Mesendoderm (in vitro differentiated cells): ENCODE results near the gene MAPT. TPM values are rescaled to one million over a fixed set of nuclear protein-coding genes. Genes with fewer than 3 reads are reported as not detected.

Source experiments
- DNase-seq: peaks from one replicate; pipeline ENCODE4 v3.0.0; 2013
- H2AK5ac ChIP-seq: 2 replicates; pipeline ENCODE4 v1.6.1; 2013; ENCODE audit warnings: low read length, inconsistent platforms
- H2BK120ac ChIP-seq: 2 replicates; pipeline ENCODE4 v1.6.1; 2013; ENCODE audit warnings: low read depth, mild to moderate bottlenecking, low read length, moderate library complexity, mixed read lengths
- H2BK15ac ChIP-seq: replicated peaks from 2 replicates; pipeline ENCODE4 v1.6.1; 2013; ENCODE audit warnings: low read depth, mild to moderate bottlenecking, moderate library complexity
- H2BK5ac ChIP-seq: 2 replicates; pipeline ENCODE4 v1.6.1; 2013; ENCODE audit warnings: low read length, inconsistent platforms
- H3K18ac ChIP-seq: 2 replicates; pipeline ENCODE4 v1.6.1; 2013; ENCODE audit warnings: mild to moderate bottlenecking, low read length, mixed read lengths
- H3K23ac ChIP-seq: one replicate; pipeline ENCODE4 v1.6.1; 2013; ENCODE audit warnings: low read length
- H3K27ac ChIP-seq: 2 replicates; pipeline ENCODE4 v1.5.1; 2013; ENCODE audit warnings: low read depth, mild to moderate bottlenecking, inconsistent platforms, low read length, moderate library complexity
- H3K27me3 ChIP-seq: 2 replicates; pipeline ENCODE4 v1.6.1; 2013; ENCODE audit warnings: low read length, control low read depth, mild to moderate bottlenecking, inconsistent platforms; ENCODE audit not compliant: insufficient read depth, poor library complexity
- H3K36me3 ChIP-seq: 2 replicates; pipeline ENCODE4 v1.6.1; 2013; ENCODE audit warnings: low read length, inconsistent platforms; ENCODE audit not compliant: control insufficient read depth, insufficient read depth
- H3K4ac ChIP-seq: one replicate; pipeline ENCODE4 v1.6.1; 2013; ENCODE audit warnings: low read depth, mild to moderate bottlenecking, low read length, moderate library complexity
- H3K4me1 ChIP-seq: 2 replicates; pipeline ENCODE4 v1.6.1; 2013; ENCODE audit warnings: low read depth, low read length, inconsistent platforms; ENCODE audit not compliant: control insufficient read depth
- H3K4me2 ChIP-seq: 2 replicates; pipeline ENCODE4 v1.6.1; 2013; ENCODE audit warnings: low read length
- H3K4me3 ChIP-seq: 2 replicates; pipeline ENCODE4 v1.5.1; 2013; ENCODE audit warnings: mild to moderate bottlenecking, low read length
- H3K56ac ChIP-seq: one replicate; pipeline ENCODE4 v1.6.1; 2013; ENCODE audit warnings: low read length
- H3K79me1 ChIP-seq: 2 replicates; pipeline ENCODE4 v1.6.1; 2013; ENCODE audit warnings: low read length, inconsistent platforms
- H3K79me2 ChIP-seq: 2 replicates; pipeline ENCODE4 v1.6.1; 2013; ENCODE audit warnings: mild to moderate bottlenecking, low read length; ENCODE audit not compliant: control insufficient read depth, insufficient read depth
- H3K9ac ChIP-seq: 2 replicates; pipeline ENCODE4 v1.6.1; 2013; ENCODE audit warnings: low read length, inconsistent platforms
- H4K5ac ChIP-seq: one replicate; pipeline ENCODE4 v1.6.1; 2013; ENCODE audit warnings: low read length
- H4K8ac ChIP-seq: one replicate; pipeline ENCODE4 v1.6.1; 2013; ENCODE audit warnings: low read depth, mild to moderate bottlenecking, control low read depth, low read length, moderate library complexity
- WGBS: extraction: QIAGEN DNeasy Blood & Tissue Kit; methylation state at CpG from one replicate; pipeline ENCODE4 v1.1.7; 2013; ENCODE audit warnings: low lambda C conversion rate, missing lambda C conversion rate; ENCODE audit not compliant: insufficient coverage; ENCODE audit errors: extremely low coverage; 5-methylcytosine and 5-hydroxymethylcytosine counted together
- polyA plus RNA-seq, 2 experiments: library from polyadenylated mRNA; stranded (reverse); fragments of 200-250 nt; gene quantifications; one replicate each; pipeline ENCODE4 v1.2.3, GENCODE V29; 2013

MAPT gene
- polyA plus RNA-seq (2013, experiment 1 of 2) = 0.45 TPM
- polyA plus RNA-seq (2013, experiment 2 of 2) = 0.66 TPM

DNA sequence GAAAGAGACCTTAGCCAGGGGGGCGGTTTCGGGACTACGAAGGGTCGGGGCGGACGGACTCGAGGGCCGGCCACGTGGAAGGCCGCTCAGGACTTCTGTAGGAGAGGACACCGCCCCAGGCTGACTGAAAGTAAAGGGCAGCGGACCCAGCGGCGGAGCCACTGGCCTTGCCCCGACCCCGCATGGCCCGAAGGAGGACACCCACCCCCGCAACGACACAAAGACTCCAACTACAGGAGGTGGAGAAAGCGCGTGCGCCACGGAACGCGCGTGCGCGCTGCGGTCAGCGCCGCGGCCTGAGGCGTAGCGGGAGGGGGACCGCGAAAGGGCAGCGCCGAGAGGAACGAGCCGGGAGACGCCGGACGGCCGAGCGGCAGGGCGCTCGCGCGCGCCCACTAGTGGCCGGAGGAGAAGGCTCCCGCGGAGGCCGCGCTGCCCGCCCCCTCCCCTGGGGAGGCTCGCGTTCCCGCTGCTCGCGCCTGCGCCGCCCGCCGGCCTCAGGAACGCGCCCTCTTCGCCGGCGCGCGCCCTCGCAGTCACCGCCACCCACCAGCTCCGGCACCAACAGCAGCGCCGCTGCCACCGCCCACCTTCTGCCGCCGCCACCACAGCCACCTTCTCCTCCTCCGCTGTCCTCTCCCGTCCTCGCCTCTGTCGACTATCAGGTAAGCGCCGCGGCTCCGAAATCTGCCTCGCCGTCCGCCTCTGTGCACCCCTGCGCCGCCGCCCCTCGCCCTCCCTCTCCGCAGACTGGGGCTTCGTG, at the start of gene MAPT:
Gene MAPT (plus strand): TSS at position 533 of the 763 bp plus-strand sequence. CDS start 67,784 bp downstream, outside the sequence.
- no peak within 1 kb of the TSS for H4K5ac ChIP-seq
- DNase-seq = peak; percentile 95
- no peak within 1 kb of the TSS for H3K4ac ChIP-seq
- peak within 1 kb of the TSS; percentile 62 for H3K18ac ChIP-seq
- H3K27me3 ChIP-seq = peaks cover 43% of the 10 kb centered on the region
- no peaks in the 10 kb centered on the region for H3K36me3 ChIP-seq
- peak within 1 kb of the TSS; percentile 67 for H3K9ac ChIP-seq
- peak within 1 kb of the TSS; percentile 81 for H3K56ac ChIP-seq
- no peak within 1 kb of the TSS for H2BK5ac ChIP-seq
- no peak within 1 kb of the TSS for H2BK120ac ChIP-seq
- no peaks in the 10 kb centered on the region for H3K79me2 ChIP-seq
- H3K4me3 ChIP-seq = peak within 1 kb of the TSS; percentile 29
- no peaks in the 10 kb centered on the region for H3K4me1 ChIP-seq
- peak within 1 kb of the TSS; percentile 85 for H3K4me2 ChIP-seq
- no CpG with 5 or more reads among the region's 97 CpGs for whole genome bisulfite sequencing
- no peak within 1 kb of the TSS for H3K23ac ChIP-seq
- no peak within 1 kb of the TSS for H2BK15ac ChIP-seq
- no peak within 1 kb of the TSS for H4K8ac ChIP-seq
- no peaks in the 10 kb centered on the region for H3K79me1 ChIP-seq
- no peak within 1 kb of the TSS for H2AK5ac ChIP-seq
- H3K27ac ChIP-seq = no peak within 1 kb of the TSS

DNA sequence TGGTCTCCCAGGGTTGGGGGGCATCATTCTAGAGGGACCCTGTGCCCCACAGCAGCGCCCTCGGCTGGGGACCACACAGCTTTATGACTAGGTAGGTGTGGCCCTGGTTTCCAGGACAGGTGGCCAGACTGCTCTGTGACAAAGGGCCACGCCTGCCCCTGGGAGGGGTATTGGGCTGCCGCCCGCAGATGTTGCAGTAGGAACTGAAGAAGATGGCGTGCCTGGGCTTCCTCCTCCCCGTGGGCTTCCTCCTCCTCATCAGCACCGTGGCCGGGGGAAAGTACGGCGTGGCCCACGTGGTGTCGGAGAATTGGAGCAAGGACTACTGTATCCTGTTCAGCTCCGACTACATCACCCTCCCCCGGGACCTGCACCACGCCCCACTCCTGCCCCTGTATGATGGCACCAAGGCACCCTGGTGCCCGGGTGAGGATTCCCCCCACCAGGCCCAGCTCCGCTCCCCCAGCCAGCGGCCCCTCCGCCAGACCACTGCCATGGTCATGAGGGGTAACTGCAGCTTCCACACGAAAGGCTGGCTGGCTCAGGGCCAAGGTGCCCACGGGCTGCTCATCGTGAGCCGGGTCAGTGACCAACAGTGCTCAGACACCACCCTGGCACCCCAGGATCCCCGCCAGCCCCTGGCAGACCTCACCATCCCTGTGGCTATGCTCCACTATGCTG, 49.5 kb upstream of the MAPT start, which contains the start of gene SPPL2C:
Gene SPPL2C (plus strand): TSS at position 187 of the 681 bp plus-strand sequence. CDS start 26 bp downstream, at position 213.
- no peak within 1 kb of the TSS for H4K5ac ChIP-seq
- H3K4me2 ChIP-seq = no peak within 1 kb of the TSS
- H2AK5ac ChIP-seq = no peak within 1 kb of the TSS
- H3K79me1 ChIP-seq = no peaks in the 10 kb centered on the region
- no peaks in the 10 kb centered on the region for H3K36me3 ChIP-seq
- no peak within 1 kb of the TSS for H2BK120ac ChIP-seq
- H4K8ac ChIP-seq = no peak within 1 kb of the TSS
- no peak within 1 kb of the TSS for H3K9ac ChIP-seq
- no peak within 1 kb of the TSS for H2BK5ac ChIP-seq
- H3K56ac ChIP-seq = no peak within 1 kb of the TSS
- no CpG with 5 or more reads among the region's 25 CpGs for WGBS
- no peak within 1 kb of the TSS for H3K27ac ChIP-seq
- no peak within 1 kb of the TSS for H3K4ac ChIP-seq
- no peak for DNase-seq
- no peaks in the 10 kb centered on the region for H3K4me1 ChIP-seq
- no peaks in the 10 kb centered on the region for H3K79me2 ChIP-seq
- no peak within 1 kb of the TSS for H3K18ac ChIP-seq
- H3K4me3 ChIP-seq = no peak within 1 kb of the TSS
- H3K23ac ChIP-seq = no peak within 1 kb of the TSS
- no peaks in the 10 kb centered on the region for H3K27me3 ChIP-seq
- no peak within 1 kb of the TSS for H2BK15ac ChIP-seq

DNA sequence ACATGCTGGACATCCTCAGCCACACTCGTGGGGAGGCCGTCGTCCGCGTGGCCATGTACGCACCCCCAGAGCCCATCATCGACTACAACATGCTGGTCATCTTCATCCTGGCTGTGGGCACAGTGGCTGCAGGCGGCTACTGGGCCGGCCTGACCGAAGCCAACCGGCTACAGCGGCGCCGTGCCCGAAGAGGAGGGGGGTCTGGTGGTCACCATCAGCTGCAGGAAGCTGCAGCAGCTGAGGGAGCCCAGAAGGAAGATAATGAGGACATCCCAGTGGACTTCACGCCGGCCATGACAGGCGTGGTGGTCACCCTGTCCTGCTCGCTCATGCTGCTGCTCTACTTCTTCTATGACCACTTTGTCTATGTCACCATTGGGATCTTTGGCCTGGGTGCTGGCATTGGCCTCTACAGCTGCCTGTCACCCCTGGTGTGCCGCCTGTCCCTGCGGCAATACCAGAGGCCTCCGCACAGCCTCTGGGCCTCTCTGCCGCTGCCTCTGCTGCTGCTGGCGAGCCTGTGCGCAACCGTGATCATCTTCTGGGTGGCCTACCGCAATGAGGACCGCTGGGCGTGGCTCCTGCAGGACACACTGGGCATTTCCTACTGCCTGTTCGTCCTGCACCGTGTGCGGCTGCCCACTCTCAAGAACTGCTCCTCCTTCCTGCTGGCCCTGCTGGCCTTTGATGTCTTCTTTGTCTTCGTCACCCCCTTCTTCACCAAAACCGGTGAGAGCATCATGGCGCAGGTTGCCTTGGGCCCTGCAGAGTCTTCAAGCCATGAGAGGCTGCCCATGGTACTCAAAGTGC, 48.8 kb upstream of the MAPT start:
- Histone ChIP-seq H3K79me2 (no peaks in the 10 kb centered on the region), H3K56ac (no peak overlapping the region), H3K4ac (no peak overlapping the region), H2BK5ac (no peak overlapping the region), H3K18ac (no peak overlapping the region), H3K9ac (no peak overlapping the region), H3K36me3 (no peaks in the 10 kb centered on the region), H2AK5ac (no peak overlapping the region), H3K79me1 (no peaks in the 10 kb centered on the region), H3K27ac (no peak overlapping the region), H3K4me2 (no peak overlapping the region), H4K8ac (no peak overlapping the region), H3K4me1 (no peaks in the 10 kb centered on the region), H3K4me3 (no peak overlapping the region), H3K27me3 (no peaks in the 10 kb centered on the region), H4K5ac (no peak overlapping the region), H2BK120ac (no peak overlapping the region), H3K23ac (no peak overlapping the region), H2BK15ac (no peak overlapping the region)
- DNase-seq = no peak
- WGBS = no CpG with 5 or more reads among the region's 35 CpGs

DNA sequence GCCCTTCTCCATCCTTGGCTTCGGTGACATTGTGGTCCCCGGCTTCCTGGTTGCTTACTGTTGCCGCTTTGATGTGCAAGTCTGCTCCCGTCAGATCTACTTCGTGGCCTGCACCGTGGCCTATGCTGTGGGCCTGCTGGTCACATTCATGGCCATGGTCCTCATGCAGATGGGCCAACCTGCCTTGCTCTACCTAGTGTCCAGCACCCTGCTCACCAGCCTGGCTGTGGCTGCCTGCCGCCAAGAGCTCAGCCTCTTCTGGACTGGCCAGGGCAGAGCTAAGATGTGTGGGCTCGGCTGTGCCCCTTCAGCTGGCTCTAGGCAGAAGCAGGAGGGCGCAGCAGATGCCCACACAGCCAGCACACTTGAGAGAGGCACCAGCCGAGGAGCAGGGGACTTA, 48.1 kb upstream of the MAPT start:
- no peak overlapping the region for H3K56ac ChIP-seq
- H2BK15ac ChIP-seq = no peak overlapping the region
- H4K5ac ChIP-seq = no peak overlapping the region
- no peak overlapping the region for H3K18ac ChIP-seq
- H3K4me3 ChIP-seq = no peak overlapping the region
- H3K4me2 ChIP-seq = no peak overlapping the region
- no peak overlapping the region for H2BK120ac ChIP-seq
- no peak overlapping the region for H3K4ac ChIP-seq
- no peaks in the 10 kb centered on the region for H3K79me1 ChIP-seq
- H3K9ac ChIP-seq = no peak overlapping the region
- WGBS = no CpG with 5 or more reads among the region's 10 CpGs
- no peaks in the 10 kb centered on the region for H3K27me3 ChIP-seq
- H3K4me1 ChIP-seq = no peaks in the 10 kb centered on the region
- no peak overlapping the region for H2BK5ac ChIP-seq
- H4K8ac ChIP-seq = no peak overlapping the region
- H3K27ac ChIP-seq = no peak overlapping the region
- H3K23ac ChIP-seq = no peak overlapping the region
- H3K36me3 ChIP-seq = no peaks in the 10 kb centered on the region
- H3K79me2 ChIP-seq = no peaks in the 10 kb centered on the region
- H2AK5ac ChIP-seq = no peak overlapping the region
- no peak for DNase-seq

DNA sequence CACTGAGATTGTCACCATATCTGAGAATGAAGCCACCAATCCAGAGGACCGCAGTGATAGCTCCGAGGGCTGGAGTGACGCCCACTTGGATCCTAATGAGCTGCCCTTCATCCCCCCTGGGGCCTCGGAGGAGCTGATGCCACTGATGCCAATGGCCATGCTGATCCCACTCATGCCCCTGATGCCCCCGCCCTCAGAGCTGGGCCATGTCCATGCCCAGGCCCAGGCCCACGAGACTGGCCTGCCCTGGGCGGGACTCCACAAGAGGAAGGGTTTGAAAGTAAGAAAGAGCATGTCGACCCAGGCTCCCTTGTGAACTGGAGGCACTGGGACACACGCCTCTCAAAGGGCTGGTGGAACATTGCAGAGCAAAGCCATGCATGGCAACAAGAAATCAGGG, 47.7 kb upstream of the MAPT start:
- no peak overlapping the region for H3K4me2 ChIP-seq
- WGBS = no CpG with 5 or more reads among the region's 9 CpGs
- no peak overlapping the region for H3K56ac ChIP-seq

More for the DNA sequence above, 47.7 kb upstream of the MAPT start:
- no peak for DNase-seq
- H4K8ac ChIP-seq = no peak overlapping the region
- no peak overlapping the region for H2BK15ac ChIP-seq
- H2BK5ac ChIP-seq = no peak overlapping the region
- H3K79me2 ChIP-seq = no peaks in the 10 kb centered on the region
- H3K36me3 ChIP-seq = no peaks in the 10 kb centered on the region
- H2BK120ac ChIP-seq = no peak overlapping the region
- no peak overlapping the region for H3K4ac ChIP-seq
- no peak overlapping the region for H3K18ac ChIP-seq
- H3K4me1 ChIP-seq = no peaks in the 10 kb centered on the region
- no peak overlapping the region for H4K5ac ChIP-seq
- no peak overlapping the region for H3K9ac ChIP-seq
- no peaks in the 10 kb centered on the region for H3K27me3 ChIP-seq
- H2AK5ac ChIP-seq = no peak overlapping the region
- H3K27ac ChIP-seq = no peak overlapping the region
- H3K79me1 ChIP-seq = no peaks in the 10 kb centered on the region
- H3K4me3 ChIP-seq = no peak overlapping the region
- no peak overlapping the region for H3K23ac ChIP-seq
